IPS-NIHi7 (cell line): Measurements from ENCODE around the gene CHMP1A.
"Not testable (repeated sequence)": the region's sequence is repeated elsewhere in the genome, so short reads cannot be mapped to it uniquely, and the experiment has no call there.

Experiments
- DNase-seq: peaks from one replicate; pipeline ENCODE4 v3.0.0; 2012; ENCODE audit warnings: mixed read lengths; ENCODE audit errors: extremely low spot score

CHMP1A gene

DNA sequence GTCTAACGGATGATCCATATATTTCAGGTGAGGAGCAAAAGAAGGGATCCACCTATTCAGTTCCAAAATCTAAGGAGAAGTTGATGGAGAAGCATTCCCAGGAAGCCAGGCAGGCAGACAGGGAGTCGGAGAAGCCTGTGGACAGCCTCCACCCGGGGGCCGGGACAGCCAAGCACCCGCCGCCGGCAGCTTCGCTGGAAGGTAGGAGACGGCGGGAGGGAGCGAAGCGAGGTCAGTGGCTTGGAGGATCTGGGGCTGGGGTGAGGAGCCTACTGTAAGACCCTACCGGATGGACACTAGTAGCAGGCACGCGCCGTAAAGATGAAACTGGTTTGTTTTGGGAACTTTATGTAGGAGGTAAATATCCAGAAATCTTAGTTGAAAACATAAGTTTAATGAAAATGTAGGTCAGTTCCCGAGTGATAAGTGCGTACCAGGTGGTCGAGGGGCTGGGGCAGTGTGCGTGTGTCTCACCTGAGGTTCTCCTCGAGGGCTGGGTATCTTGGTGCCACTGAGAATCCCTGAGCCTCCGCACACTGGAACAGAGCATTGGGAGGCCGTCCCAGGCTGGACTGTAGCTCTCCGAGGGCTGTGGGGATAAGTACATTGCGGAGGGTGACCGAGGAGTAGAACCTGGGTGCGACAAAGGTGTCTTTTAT lies 842 bp upstream of the CHMP1A start:
- DNase-seq: peak; percentile 51

- no peak for DNase-seq
Measured at GRCh38 chr16:89656435-89657121, 930 bp downstream of the CHMP1A start.

DNA sequence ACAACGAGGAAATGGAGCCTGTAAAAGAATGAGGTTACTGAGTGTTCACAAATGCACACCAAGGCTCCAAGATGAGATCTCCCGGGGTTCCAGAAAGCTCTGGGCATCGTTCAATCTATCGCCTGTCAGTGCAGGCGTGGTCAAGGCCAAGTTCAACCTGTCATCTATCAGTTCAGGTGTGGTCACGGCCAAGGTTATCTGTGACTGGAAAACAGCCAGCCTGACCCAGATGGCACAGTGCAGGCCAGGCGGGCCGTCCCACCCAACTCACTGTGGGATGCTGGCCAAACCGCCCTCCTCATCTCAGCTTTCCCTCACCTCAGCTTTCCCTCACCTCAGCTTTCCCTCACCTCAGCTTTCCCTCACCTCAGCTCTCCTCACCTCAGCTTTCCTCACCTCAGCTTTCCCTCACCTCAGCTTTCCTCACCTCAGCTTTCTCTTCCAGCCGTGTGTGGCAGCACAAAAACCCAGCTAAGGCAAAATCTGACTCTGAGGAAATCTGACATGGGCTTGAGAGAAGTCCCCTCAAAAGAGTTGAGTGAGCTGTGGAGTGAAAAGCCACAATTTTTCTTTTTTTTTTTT lies 2.4 kb downstream of the CHMP1A start:
- DNase-seq: no peak

GRCh38 chr16:89653656-89654295 lies 3.7 kb downstream of the CHMP1A start:
- DNase-seq: no peak

GRCh38 chr16:89651584-89651983 lies 5.9 kb downstream of the CHMP1A start:
- DNase-seq: no peak

DNA sequence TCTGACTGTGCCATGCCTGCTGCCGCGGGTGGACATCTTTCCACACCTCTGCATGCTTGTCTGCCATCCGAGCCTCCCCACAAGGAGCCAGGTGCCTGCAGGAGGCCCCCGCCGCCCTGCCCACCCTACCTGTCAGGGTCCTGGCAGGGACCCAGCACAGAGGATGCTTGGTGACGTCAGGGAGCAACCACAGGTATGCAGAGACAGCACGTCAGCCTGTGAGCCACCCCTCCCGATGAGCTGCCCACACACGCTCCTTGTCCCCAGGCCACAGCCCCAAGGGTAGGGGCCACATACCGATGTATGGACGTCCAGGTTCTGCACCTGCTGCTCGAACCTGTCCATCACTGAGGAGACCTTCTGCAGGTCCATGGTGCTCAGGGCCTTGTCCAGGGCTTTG lies 10.6 kb downstream of the CHMP1A start:
- DNase-seq: no peak

GRCh38 chr16:89646270-89646669 lies 11.2 kb downstream of the CHMP1A start:
- DNase-seq: no peak

DNA sequence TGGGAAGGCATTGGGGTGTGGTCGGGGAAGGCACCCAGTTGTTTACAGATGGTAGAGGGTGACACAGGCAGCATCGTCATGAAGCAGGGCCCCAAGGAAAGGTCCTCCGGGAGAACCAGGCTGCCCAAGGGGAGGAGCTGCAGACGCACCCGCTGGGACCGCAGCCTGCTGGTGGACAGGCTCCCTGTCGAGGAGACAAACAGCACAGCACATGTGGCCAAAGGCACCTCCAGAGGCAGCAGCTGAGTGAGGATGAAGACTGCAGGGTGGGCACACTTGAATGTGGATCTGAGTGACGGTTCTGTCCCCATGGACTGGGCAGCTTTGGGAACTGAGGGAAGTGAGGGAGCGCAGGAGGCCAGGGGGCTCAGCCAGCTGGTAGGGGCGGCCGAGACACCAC lies 12.4 kb downstream of the CHMP1A start:
- no peak for DNase-seq

GRCh38 chr16:89643769-89644300 lies 13.7 kb downstream of the CHMP1A start:
- no peak for DNase-seq

DNA sequence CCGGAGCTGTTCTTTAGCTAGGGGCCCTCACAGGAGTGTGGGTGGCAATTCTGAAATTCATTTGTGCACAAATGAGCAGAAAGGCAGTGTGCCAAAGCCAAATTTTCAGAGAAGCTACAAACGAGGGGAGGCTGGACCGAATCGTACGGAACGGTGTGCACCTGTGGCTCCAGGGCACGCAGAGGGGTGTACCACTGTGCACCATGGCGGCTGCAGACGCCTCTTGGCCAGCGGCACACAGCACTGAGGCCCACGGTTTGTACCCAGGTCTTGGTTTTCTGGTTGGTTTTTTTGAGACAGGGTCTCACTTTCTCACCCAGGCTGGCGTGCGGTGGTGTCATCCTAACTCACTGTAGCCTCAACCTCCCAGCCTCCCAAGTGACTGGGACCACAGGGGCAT lies 14.9 kb downstream of the CHMP1A start:
- no peak for DNase-seq

GRCh38 chr16:89641458-89642119 lies 15.9 kb downstream of the CHMP1A start:
- DNase-seq: no peak

DNA sequence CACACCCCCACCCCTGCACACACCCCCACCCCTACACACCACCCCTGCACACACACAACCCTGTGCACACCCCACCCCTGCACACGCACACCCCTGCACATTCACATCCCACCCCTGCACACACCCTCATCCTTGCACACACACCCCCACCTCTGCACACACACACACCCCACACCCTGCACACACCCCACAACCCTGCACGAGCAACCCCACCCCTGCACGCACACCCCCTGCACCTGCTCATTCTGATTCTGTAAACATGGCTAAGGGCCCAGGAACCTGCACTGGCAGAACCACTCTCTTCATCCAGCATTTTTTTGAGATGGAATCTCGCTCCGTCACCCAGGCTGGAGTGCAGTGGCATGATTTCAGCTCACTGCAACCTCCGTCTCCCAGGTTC lies 18.1 kb downstream of the CHMP1A start:
- DNase-seq: no peak

DNA sequence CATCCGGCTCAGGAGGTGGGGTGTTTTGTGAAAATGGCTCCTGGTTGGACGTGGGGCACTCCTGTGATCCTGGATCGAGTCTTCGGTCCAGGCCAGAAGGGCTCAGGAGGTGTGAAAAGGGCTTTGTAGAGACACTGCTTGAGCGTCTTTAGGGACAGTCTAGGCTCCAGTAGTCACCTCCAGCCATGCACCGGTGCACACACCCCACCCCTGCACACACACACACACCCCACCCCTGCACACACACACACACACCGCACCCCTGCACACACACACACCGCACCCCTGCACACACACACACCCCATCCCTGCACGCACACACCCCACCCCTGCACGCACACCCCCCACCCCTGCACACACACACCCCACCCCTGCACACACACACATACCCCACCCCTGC lies 19.1 kb downstream of the CHMP1A start:
- DNase-seq: no peak

DNA sequence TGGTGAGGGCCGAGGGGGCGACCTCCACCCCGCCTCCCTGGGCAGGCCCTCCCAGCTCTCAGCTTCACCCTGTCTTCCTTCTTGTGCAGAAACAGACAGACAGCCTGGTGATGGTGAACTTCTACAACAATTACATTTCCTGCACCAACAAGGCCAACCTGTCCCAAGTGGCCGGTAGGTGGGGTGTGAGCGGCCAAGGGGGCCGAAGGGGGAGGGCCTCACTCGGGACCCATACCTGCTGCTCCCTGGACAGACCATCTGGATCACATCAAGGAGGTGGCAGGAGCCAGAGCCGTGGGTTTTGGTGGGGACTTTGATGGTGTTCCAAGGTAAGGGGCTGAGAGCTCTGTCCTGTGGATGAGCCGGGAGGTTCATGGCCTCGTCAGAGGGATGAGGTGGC lies 20.1 kb downstream of the CHMP1A start:
- no peak for DNase-seq

- DNase-seq: no peak
Measured at GRCh38 chr16:89636663-89637062, 20.8 kb downstream of the CHMP1A start.

DNA sequence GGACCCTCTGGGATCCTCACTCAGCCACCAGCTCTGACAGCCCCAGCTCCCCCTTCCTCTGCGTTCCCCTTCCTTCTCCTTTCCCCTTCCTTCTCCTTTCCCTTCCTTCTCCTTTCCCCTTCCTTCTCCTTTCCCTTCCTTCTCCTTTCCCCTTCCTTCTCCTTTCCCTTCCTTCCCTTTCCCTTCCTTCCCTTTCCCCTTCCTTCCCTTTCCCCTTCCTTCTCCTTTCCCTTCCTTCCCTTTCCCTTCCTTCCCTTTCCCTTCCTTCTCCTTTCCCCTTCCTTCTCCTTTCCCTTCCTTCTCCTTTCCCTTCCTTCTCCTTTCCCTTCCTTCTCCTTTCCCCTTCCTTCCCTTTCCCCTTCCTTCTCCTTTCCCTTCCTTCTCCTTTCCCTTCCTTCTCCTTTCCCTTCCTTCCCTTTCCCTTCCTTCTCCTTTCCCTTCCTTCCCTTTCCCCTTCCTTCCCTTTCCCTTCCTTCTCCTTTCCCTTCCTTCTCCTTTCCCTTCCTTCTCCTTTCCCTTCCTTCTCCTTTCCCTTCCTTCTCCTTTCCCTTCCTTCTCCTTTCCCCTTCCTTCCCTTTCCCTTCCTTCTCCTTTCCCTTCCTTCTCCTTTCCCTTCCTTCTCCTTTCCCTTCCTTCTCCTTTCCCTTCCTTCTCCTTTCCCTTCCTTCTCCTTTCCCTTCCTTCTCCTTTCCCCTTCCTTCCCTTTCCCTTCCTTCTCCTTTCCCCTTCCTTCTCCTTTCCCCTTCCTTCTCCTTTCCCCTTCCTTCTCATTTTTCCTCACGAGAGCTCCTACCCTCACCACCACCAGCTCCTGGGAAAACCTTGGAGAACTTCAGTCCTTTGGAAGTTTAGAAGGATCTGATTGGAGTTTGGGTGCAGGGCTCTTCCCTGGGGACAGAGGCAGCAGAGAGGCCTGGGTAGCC lies 22.8 kb downstream of the CHMP1A start:
- not testable (repeated sequence) for DNase-seq

GRCh38 chr16:89633064-89633631 lies 24.4 kb downstream of the CHMP1A start:
- no peak for DNase-seq

DNA sequence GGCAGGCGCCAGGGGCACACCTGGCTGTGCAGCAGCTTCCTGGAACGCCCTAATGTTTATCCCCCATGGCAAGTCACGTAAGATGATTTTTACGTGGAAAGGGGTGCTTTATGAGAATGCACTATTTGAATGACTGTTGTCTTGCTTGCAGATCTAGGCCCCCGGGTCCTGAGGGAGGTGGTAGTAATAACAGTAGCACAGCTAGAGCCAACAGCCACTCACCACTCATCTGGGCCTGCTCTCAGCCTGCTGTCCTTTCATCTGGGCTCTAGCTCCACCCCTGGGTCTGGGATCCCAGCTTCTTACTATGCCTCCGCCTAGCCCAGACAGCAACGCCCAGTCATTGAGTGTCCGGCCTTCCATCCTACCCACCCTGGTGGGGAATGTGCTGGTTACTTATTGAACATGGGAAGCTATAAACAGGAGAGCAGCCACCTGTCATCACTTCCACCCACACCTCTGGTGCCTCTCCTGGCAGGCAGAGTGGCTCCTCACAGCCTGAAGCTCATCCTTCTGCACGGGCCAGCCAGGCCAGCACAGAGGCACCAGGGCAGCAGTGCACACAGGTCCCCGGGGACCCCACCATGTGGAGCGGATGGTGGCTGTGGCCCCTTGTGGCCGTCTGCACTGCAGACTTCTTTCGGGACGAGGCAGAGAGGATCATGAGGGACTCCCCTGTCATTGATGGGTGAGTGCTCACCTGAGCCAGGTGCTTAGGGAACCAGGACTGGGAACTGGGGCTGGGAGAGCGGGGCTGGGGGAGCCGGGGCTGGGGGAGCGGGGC lies 27.5 kb downstream of the CHMP1A start:
- no peak for DNase-seq
